Glomerular visceral epithelial cell (primary cell): Measurements from ENCODE around the gene MARK3.
A peak's percentile ranks its signal among the peaks of the same experiment; 100 is the strongest.

ENCODE experiments used
- DNase-seq: peaks from one replicate; pipeline ENCODE4 v3.0.0-alpha.2; 2016; ENCODE audit errors: extremely low spot score

Gene MARK3

GRCh38 chr14:103366741-103367140, 18.5 kb upstream of the MARK3 start:
- no peak for DNase-seq

GRCh38 chr14:103367995-103368394, 17.2 kb upstream of the MARK3 start:
- DNase-seq = no peak

- DNase-seq = no peak
Measured at GRCh38 chr14:103370087-103370486, 15.1 kb upstream of the MARK3 start.

- no peak for DNase-seq
Measured at GRCh38 chr14:103372017-103372416, 13.2 kb upstream of the MARK3 start.

- DNase-seq = peak; percentile 87
Measured at GRCh38 chr14:103372552-103373304, 12.5 kb upstream of the MARK3 start.

GRCh38 chr14:103374121-103374520, 11.1 kb upstream of the MARK3 start:
- no peak for DNase-seq

GRCh38 chr14:103377522-103378037, 7.6 kb upstream of the MARK3 start:
- no peak for DNase-seq

GRCh38 chr14:103378038-103378854, 7.0 kb upstream of the MARK3 start:
- DNase-seq = no peak

- DNase-seq = no peak
Measured at GRCh38 chr14:103380719-103381377, 4.4 kb upstream of the MARK3 start.

GRCh38 chr14:103382376-103382775, 2.8 kb upstream of the MARK3 start:
- no peak for DNase-seq

- no peak for DNase-seq
Measured at GRCh38 chr14:103384450-103385151, 614 bp upstream of the MARK3 start.

- peak; percentile 63 for DNase-seq
Measured at GRCh38 chr14:103385929-103386712, 906 bp downstream of the MARK3 start.

- DNase-seq = no peak
Measured at GRCh38 chr14:103386713-103387329, 1.6 kb downstream of the MARK3 start.

GRCh38 chr14:103388664-103389063, 3.4 kb downstream of the MARK3 start:
- DNase-seq = no peak

GRCh38 chr14:103390605-103391004, 5.4 kb downstream of the MARK3 start:
- DNase-seq = no peak

- peak; percentile 67 for DNase-seq
Measured at GRCh38 chr14:103391048-103391447, 5.8 kb downstream of the MARK3 start.

GRCh38 chr14:103392106-103392505, 6.9 kb downstream of the MARK3 start:
- DNase-seq = no peak

GRCh38 chr14:103392572-103392971, 7.4 kb downstream of the MARK3 start:
- no peak for DNase-seq

- DNase-seq = no peak
Measured at GRCh38 chr14:103393070-103393469, 7.9 kb downstream of the MARK3 start.
